NCI-H128 (cell line): ENCODE results near the gene CYP2A7.
"Not testable (repeated sequence)": the region's sequence is repeated elsewhere in the genome, so short reads cannot be mapped to it uniquely, and the experiment has no call there.

Experiments used
- DNase-seq: peaks from one replicate; lab custom pipeline; 2025; ENCODE audit not compliant: unreplicated experiment; lab: John Stamatoyannopoulos, UW

CYP2A7 gene

DNA sequence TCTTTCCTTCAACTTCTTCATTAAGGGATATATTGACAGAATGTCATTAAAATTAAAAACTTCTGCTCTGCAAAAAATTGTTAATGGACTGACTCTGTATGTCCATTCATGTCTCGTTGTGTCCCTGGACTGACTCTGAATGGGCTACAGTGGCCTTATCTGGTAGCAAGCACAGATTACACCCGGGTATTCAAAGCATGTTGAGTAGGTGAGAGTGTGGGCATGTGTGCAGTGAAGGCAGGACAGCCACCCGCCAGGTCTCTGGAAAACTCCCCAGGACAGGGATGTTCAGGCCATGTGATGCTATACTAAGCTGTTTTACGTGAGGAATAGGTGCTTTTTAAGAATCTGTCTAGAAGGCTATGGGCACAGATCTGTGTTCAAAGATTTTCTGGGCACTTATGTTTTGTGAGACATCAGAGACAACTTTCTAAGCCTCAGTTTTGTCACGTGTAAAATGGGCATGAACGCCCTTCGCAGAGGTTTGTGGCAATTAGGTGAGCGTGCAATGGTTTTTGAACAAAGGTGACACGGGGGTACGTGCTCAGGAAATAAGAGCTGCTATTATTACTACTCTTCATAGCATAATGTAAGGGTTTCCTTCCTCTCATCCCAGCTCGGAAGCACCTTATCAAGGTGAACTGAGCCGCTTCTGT is 38.9 kb downstream of the CYP2A7 start:
- DNase-seq = not testable (repeated sequence)

- DNase-seq = not testable (repeated sequence)
These were observed 40.0 kb downstream of the CYP2A7 start for GRCh38 chr19:40842012-40842411.

GRCh38 chr19:40838477-40838876 is 43.6 kb downstream of the CYP2A7 start:
- not testable (repeated sequence) for DNase-seq

DNA sequence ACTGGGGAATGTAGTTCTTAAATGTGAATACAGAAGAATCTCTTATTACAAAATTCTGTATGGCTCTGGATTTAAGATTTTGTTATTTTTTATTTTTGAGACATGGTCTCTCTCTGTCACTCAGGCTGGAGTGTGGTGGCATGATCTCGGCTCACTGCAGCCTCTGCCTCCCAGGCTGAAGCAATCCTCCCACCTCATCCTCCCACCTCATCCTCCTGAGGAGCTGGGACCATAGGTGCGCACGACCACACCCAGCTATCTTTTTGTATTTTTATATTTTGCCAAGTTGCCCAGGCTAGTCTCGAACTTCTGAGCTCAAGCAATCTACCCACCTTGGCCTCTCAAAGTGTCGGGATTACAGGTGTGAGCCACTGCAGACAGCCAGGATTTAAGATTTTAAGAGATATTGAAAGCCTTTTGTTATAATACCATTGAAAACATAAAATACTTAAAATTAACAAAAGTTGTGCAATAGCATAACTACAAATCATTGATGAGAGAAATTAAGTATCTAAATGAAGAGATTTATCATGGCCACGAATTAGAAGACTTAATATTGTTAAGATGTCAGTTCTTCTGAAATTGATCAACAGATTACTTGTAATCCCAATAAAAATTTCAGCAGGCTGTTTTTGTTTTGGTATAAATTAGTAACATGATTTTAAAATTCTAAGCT is 45.1 kb downstream of the CYP2A7 start:
- DNase-seq = no peak

DNA sequence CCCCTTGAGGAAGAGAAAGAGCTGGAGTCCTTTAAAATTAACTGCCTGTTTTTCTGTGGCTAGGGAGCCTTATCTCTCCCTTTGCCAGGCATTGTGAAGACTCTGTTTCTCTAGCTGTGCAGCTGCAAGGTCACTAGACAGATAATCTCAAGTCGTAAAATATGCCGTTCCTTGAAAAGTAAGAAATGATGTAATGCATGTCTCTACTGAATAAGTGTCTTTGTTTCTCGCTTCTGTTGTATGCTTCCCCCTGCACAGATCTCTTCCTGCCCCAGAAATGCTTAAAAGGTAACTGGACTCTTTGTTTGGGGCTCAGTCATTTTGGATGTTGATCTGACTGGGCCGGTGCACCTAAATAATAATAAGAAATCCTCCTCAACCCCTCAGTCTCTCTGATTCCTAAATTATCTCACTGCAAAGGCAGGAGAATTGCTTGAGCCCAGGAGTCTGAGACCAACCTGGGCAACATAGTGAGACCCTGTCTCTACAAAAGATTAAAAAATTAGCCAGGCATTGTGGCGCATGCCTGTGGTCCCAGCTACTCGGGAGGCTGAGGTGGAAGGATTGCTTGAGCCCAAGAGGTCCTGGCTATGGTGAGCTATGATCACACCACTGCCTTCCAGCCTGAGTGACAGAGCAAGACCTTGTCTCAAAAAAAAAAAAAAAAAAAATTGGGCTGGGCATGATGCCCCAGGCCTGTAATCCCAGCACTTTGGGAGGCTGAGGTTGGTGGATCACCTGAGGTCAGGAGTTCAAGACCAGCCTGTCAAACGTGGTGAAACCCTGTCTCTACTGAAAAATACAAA is 48.1 kb downstream of the CYP2A7 start:
- DNase-seq = not testable (repeated sequence)

DNA sequence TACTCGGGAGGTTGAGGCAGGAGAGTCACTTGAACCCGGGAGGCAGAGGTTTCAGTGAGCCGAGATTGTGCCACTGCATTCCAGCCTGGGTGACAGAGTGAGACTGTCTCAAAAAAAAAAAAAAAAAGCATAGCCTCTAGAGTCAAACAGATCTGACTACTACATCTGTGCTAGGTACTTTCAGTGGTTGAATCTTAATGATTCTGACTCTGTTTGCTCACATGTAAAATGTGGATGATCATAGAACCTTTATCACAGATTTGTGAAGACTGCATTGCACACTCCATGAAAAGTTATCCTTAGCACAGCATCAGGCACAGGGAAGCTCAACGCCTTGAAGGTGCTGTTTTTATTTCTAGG is 49.6 kb downstream of the CYP2A7 start:
- DNase-seq = not testable (repeated sequence)

DNA sequence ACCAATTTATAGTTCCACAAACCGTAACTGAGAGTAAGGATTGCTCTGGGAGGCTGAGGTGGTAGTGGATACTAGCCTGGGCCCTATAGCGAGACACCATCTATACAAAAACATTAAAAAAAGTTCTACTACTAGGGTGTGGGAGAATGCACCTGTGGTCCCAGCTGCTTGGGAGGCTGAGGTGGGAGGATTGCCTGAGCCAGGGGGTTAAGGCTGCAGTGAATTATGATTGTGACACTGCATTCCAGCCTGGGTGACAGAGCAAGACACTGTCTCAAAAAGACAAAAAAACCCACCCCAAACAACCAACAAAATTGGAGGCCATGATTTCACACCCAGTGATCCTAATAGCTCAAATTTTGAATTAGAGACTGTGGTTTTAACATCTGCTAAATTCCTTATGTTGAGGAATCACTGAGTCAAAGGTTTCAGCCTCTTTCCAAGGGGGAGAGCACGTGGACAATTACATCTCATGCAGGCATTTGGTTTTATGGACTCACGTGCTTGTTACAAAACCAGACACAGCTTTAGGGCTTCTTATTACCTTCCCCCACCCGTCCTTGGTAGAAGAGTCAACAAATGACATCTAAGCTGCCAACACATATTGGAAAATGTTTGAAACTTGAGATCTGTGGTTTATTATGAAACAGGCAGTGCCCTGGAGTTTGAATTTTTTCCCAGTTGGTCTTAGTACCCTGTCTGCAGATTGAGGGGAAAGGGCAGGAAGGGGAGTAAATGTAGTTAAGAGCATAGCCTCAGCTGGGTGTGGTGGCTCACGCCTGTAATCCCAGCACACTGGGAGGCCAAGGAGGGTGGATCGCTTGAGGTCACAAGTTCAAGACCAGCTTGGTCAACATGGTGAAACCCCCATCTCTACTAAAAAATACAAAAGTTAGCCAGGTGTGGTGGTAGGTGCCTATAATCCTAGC is 50.3 kb downstream of the CYP2A7 start:
- no peak for DNase-seq

DNA sequence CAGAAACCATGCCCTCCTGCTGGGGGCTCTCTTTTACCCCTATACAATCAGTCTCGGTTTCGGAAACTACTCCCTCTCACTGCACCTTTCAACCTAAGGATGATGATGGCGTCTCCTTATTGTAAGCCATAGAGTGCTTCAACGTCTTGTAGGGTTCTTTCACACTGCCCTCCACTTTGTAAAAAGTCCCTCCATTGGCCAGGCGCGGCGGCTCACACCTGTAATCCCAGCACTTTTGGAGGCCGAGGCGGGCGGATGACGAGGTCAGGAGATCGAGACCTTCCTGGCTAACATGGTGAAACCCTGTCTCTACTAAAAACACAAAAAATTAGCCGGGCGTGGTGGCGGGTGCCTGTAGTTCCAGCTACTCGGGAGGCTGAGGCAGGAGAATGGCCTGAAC is 51.3 kb downstream of the CYP2A7 start:
- DNase-seq = not testable (repeated sequence)

DNA sequence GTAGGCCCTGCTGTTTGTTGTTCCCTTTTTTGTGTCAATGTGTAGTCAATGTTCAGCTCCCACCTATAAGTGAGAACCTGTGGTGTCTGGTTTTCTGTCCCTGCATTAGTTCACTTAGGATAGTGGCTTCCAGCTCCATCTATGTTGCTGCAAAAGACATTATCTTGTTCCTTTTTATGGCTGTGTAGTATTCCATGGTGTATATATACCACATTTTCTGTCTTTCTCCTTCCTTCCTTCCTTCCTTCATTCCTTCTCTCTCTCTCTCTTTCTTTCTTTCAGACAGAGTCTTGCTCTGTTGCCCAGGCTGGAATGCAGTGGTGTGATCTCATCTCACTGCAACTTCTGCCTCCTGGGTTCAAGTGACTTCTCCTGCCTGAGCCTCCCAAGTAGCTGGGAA is 52.8 kb downstream of the CYP2A7 start:
- no peak for DNase-seq

DNA sequence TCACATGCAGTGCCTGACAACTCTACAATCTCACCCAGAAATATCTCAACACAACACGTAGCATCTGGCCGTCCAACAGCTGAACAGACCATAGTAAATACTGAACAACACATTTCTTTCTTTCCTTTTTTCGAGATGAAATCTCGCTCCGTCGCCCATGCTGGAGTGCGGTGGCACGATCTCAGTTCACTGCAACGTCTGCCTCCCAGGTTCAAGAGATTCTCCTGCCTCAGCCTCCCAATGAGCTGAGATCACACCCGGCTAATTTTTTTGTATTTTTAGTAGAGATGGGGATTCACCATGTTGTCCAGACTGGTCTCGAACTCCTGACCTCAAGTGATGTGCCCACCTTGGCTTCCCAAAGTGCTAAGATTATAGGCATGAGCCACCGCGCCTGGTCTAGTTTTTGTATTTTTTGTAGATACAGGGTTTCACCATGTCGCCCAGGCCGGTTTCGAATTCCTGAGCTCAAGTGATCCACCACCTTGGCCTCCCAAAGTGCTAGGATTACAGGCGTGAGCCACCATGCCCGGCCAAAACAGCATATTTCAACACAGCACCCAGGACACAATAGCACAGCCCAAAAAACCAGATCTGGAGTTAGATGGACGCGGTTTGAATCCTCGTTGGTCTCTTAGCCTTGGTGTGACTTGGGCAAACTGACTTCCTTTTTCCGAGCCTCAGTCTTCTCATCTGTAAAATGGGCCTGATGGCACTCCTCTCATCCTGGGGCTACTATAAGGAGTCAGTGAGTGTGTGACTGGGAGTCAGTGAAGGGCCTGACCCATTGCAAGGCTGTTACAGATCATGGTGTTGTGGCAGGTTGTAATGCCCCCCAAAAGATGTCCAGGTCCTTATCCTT is 54.4 kb downstream of the CYP2A7 start:
- DNase-seq = no peak

DNA sequence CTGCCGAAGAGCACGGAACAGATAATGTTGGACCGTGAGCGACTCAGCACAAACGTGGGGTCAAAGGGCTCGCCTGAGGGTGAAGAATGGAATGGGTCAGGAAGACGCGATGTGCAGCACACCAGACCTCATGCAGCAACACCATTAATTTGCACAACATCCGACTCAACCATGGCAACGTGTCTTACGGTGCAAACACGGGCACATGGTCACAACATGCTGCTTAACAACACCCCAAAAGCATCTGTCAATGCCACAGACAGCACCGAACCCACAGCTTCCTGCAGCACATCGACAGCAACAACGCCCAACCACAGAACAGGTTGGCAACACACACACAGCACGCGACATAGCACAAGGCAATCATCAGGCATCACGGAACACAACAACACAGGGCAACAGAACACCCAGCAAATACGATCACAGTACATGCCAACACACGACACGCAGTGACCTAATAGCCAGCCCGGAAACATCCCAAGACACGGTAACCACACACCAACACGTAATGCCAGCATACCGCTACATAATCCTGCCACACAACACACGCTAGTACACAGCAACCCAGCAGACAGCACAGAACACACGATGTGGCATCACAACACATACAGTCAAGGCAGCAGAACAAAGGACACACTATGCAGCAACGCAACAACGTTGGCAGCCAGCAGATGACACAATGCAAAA is 55.2 kb downstream of the CYP2A7 start:
- not testable (repeated sequence) for DNase-seq

DNA sequence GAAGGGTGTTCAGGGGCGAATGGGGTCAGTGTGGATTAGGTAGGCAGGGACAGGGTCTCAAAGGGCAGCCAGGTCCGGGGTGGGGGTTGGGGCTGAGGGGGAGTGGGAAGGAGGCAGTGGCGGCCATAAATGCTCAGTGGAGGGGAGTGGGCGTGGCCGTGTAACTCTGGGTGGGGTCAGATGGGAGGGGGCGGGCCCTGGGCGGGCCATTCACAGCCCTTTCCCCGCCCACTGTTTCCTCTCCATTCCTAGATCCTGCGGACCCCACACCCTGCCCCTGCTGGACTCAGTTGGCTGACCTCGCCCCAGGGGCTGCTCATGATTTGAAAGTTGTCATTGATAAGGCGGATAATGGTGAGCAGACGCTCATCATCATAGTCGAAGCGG is 55.7 kb downstream of the CYP2A7 start:
- not testable (repeated sequence) for DNase-seq

- DNase-seq = not testable (repeated sequence)
These were observed 56.5 kb downstream of the CYP2A7 start for GRCh38 chr19:40825460-40826095.
